Medulla oblongata (tissue), 1 donor: ENCODE measurements around the gene KRTCAP2.
A peak's percentile ranks its signal among the peaks of the same experiment; 100 is the strongest.

Experiments used
- DNase-seq: peaks from one replicate; pipeline ENCODE4 v3.0.0-alpha.2; 2015; ENCODE audit errors: extremely low spot score

KRTCAP2 gene

GRCh38 chr1:155183775-155184221 is 10.7 kb upstream of the KRTCAP2 start:
- DNase-seq: no peak

- DNase-seq: no peak
These were observed 9.0 kb upstream of the KRTCAP2 start for GRCh38 chr1:155182052-155182550.

GRCh38 chr1:155181371-155182051 is 8.4 kb upstream of the KRTCAP2 start:
- no peak for DNase-seq

- no peak for DNase-seq
These were observed 6.3 kb upstream of the KRTCAP2 start for GRCh38 chr1:155179112-155180031.

GRCh38 chr1:155178441-155179111 is 5.5 kb upstream of the KRTCAP2 start:
- no peak for DNase-seq

- DNase-seq: no peak
These were observed 4.8 kb upstream of the KRTCAP2 start for GRCh38 chr1:155177918-155178281.

- DNase-seq: no peak
These were observed 4.3 kb upstream of the KRTCAP2 start for GRCh38 chr1:155177192-155177917.

- peak; percentile 87 for DNase-seq
These were observed 3.5 kb upstream of the KRTCAP2 start for GRCh38 chr1:155176544-155177071.

- DNase-seq: no peak
These were observed 2.8 kb upstream of the KRTCAP2 start for GRCh38 chr1:155175927-155176371.

- DNase-seq: no peak
These were observed 2.3 kb upstream of the KRTCAP2 start for GRCh38 chr1:155175281-155175926.

- DNase-seq: peak; percentile 42
These were observed 1.5 kb upstream of the KRTCAP2 start for GRCh38 chr1:155174324-155175280.

- DNase-seq: peak; percentile 54
These were observed 597 bp upstream of the KRTCAP2 start, which contains the start of gene TRIM46 for GRCh38 chr1:155173478-155174323. TRIM46 (plus strand) TSS chr1:155173849; CDS start chr1:155173967, 118 bp downstream.

GRCh38 chr1:155171836-155172731 is 1.0 kb downstream of the KRTCAP2 start:
- no peak for DNase-seq

GRCh38 chr1:155170806-155171205 is 2.3 kb downstream of the KRTCAP2 start:
- DNase-seq: no peak

- DNase-seq: no peak
These were observed 2.9 kb downstream of the KRTCAP2 start for GRCh38 chr1:155170101-155170785.

- no peak for DNase-seq
These were observed 3.6 kb downstream of the KRTCAP2 start for GRCh38 chr1:155169541-155169940.
